Measurements from ENCODE around the gene ALPL.
"Not testable (repeated sequence)": the region's sequence is repeated elsewhere in the genome, so short reads cannot be mapped to it uniquely, and the experiment has no call there.

Gene ALPL

GRCh38 chr1:21469581-21469980 is 39.6 kb upstream of the ALPL start:
- Histone ChIP-seq H3K36me3 (ENCODE audit: low read length) (no peaks in the 10 kb centered on the region), H3K27me3 (ENCODE audit: low read length) (no peaks in the 10 kb centered on the region), H3K4me3 (ENCODE audit: insufficient read depth, low read length, poor library complexity, severe bottlenecking) (no peak overlapping the region)

GRCh38 chr1:21472861-21473260 is 36.4 kb upstream of the ALPL start:
- Histone ChIP-seq H3K4me2 (ENCODE audit: low read depth, low read length, poor library complexity, severe bottlenecking) (no peak overlapping the region), H3K9me3 (ENCODE audit: insufficient read depth, low read length) (no peaks in the 10 kb centered on the region), H3F3A (ENCODE audit: insufficient read depth) (no peaks in the 10 kb centered on the region), H3K27me3 (ENCODE audit: low read length) (no peaks in the 10 kb centered on the region), H4K20me1 (ENCODE audit: low read depth, low read length) (no peaks in the 10 kb centered on the region), H3K36me3 (ENCODE audit: low read length) (no peaks in the 10 kb centered on the region), H3K27ac (ENCODE audit: low read depth, low read length) (no peak overlapping the region), H2AFZ (ENCODE audit: low read depth, low read length, severe bottlenecking) (no peak overlapping the region), H3K9ac (ENCODE audit: low read length) (no peak overlapping the region), H3K79me2 (ENCODE audit: insufficient read depth, low read length) (no peaks in the 10 kb centered on the region), H3K9me2 (replicated peaks; ENCODE audit: insufficient read depth, low read length) (no peaks in the 10 kb centered on the region), H3K4me3 (ENCODE audit: insufficient read depth, low read length, poor library complexity, severe bottlenecking) (no peak overlapping the region)
- TF ChIP-seq CTCF (IDR thresholded peaks at IDR 0.05; ENCODE audit: insufficient read depth, low read length, poor library complexity, severe bottlenecking) (no peak), EZH2phosphoT487 (conservative IDR thresholded peaks at IDR 0.05; ENCODE audit: low read length) (no peak)

More at GRCh38 chr1:21469581-21469980, 39.6 kb upstream of the ALPL start:
- no peaks in the 10 kb centered on the region for H3K79me2 ChIP-seq (ENCODE audit: insufficient read depth, low read length)
- no peak overlapping the region for H3K4me2 ChIP-seq (ENCODE audit: low read depth, low read length, poor library complexity, severe bottlenecking)
- TF ChIP-seq EZH2phosphoT487 (conservative IDR thresholded peaks at IDR 0.05; ENCODE audit: low read length) (no peak), CTCF (IDR thresholded peaks at IDR 0.05; ENCODE audit: insufficient read depth, low read length, poor library complexity, severe bottlenecking) (no peak)
- no peaks in the 10 kb centered on the region for H4K20me1 ChIP-seq (ENCODE audit: low read depth, low read length)
- H3F3A ChIP-seq (ENCODE audit: insufficient read depth): no peaks in the 10 kb centered on the region
- H3K27ac ChIP-seq (ENCODE audit: low read depth, low read length): no peak overlapping the region
- H3K9me3 ChIP-seq (ENCODE audit: insufficient read depth, low read length): no peaks in the 10 kb centered on the region
- H3K9ac ChIP-seq (ENCODE audit: low read length): no peak overlapping the region
- no peak overlapping the region for H2AFZ ChIP-seq (ENCODE audit: low read depth, low read length, severe bottlenecking)
- no peaks in the 10 kb centered on the region for H3K9me2 ChIP-seq (replicated peaks; ENCODE audit: insufficient read depth, low read length)

- H3F3A ChIP-seq (ENCODE audit: insufficient read depth): no peaks in the 10 kb centered on the region
- H4K20me1 ChIP-seq (ENCODE audit: low read depth, low read length): no peaks in the 10 kb centered on the region
- no peak overlapping the region for H3K9ac ChIP-seq (ENCODE audit: low read length)
- no peaks in the 10 kb centered on the region for H3K9me3 ChIP-seq (ENCODE audit: insufficient read depth, low read length)
- H3K27me3 ChIP-seq (ENCODE audit: low read length): no peaks in the 10 kb centered on the region
- H3K79me2 ChIP-seq (ENCODE audit: insufficient read depth, low read length): no peaks in the 10 kb centered on the region
- H3K27ac ChIP-seq (ENCODE audit: low read depth, low read length): no peak overlapping the region
- no peak overlapping the region for H2AFZ ChIP-seq (ENCODE audit: low read depth, low read length, severe bottlenecking)
- no peak overlapping the region for H3K4me2 ChIP-seq (ENCODE audit: low read depth, low read length, poor library complexity, severe bottlenecking)
- no peak for TF ChIP-seq EZH2phosphoT487 (conservative IDR thresholded peaks at IDR 0.05; ENCODE audit: low read length)
- H3K4me3 ChIP-seq (ENCODE audit: insufficient read depth, low read length, poor library complexity, severe bottlenecking): no peak overlapping the region
- H3K36me3 ChIP-seq (ENCODE audit: low read length): no peaks in the 10 kb centered on the region
- no peaks in the 10 kb centered on the region for H3K9me2 ChIP-seq (replicated peaks; ENCODE audit: insufficient read depth, low read length)
Measured at GRCh38 chr1:21478356-21478755, 30.9 kb upstream of the ALPL start.

GRCh38 chr1:21483881-21484280 is 25.3 kb upstream of the ALPL start:
- not testable (repeated sequence) for H3K4me3 ChIP-seq (ENCODE audit: insufficient read depth, low read length, poor library complexity, severe bottlenecking); H3K36me3 ChIP-seq (ENCODE audit: low read length)

More at GRCh38 chr1:21483881-21484280, 25.3 kb upstream of the ALPL start:
- H4K20me1 ChIP-seq (ENCODE audit: low read depth, low read length); H3K27me3 ChIP-seq (ENCODE audit: low read length); H3K9ac ChIP-seq (ENCODE audit: low read length); H3K9me3 ChIP-seq (ENCODE audit: insufficient read depth, low read length); H3F3A ChIP-seq (ENCODE audit: insufficient read depth); H3K79me2 ChIP-seq (ENCODE audit: insufficient read depth, low read length); H3K9me2 ChIP-seq (replicated peaks; ENCODE audit: insufficient read depth, low read length); H3K27ac ChIP-seq (ENCODE audit: low read depth, low read length); H3K4me2 ChIP-seq (ENCODE audit: low read depth, low read length, poor library complexity, severe bottlenecking); H2AFZ ChIP-seq (ENCODE audit: low read depth, low read length, severe bottlenecking): not testable (repeated sequence)
